Measurements from ENCODE around the gene HNF1A.

- TF ChIP-seq, protein P1, sequence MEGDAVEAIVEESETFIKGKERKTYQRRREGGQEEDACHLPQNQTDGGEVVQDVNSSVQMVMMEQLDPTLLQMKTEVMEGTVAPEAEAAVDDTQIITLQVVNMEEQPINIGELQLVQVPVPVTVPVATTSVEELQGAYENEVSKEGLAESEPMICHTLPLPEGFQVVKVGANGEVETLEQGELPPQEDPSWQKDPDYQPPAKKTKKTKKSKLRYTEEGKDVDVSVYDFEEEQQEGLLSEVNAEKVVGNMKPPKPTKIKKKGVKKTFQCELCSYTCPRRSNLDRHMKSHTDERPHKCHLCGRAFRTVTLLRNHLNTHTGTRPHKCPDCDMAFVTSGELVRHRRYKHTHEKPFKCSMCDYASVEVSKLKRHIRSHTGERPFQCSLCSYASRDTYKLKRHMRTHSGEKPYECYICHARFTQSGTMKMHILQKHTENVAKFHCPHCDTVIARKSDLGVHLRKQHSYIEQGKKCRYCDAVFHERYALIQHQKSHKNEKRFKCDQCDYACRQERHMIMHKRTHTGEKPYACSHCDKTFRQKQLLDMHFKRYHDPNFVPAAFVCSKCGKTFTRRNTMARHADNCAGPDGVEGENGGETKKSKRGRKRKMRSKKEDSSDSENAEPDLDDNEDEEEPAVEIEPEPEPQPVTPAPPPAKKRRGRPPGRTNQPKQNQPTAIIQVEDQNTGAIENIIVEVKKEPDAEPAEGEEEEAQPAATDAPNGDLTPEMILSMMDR (IDR thresholded peaks at IDR 0.05), result no peak
- no peak for TF ChIP-seq POLR2A (IDR thresholded peaks at IDR 0.05)
Measured at GRCh38 chr12:120938496-120938895, 39.8 kb upstream of the HNF1A start.
